ENCODE measurements around the gene LTBP4.

GRCh38 chr19:40677156-40677555, 76.0 kb downstream of the LTBP4 start:
- no peak for TF ChIP-seq CTCF (IDR thresholded peaks at IDR 0.05)
- no peak for TF ChIP-seq EZH2 (IDR thresholded peaks at IDR 0.05; ENCODE audit: borderline replicate concordance, insufficient read depth, low read depth, low read length, poor library complexity, severe bottlenecking)
